HG02571 (cell line): ENCODE measurements around the gene ATP2C2.
"Not testable (repeated sequence)": the region's sequence is repeated elsewhere in the genome, so short reads cannot be mapped to it uniquely, and the experiment has no call there.

ENCODE experiments used
- ATAC-seq: cut with Tn5 transposase; IDR thresholded peaks from one replicate; pipeline ENCODE4 v1.9.1; 2021; ENCODE audit warnings: mild to moderate bottlenecking, moderate library complexity; ENCODE audit not compliant: unreplicated experiment

Gene ATP2C2

GRCh38 chr16:84368308-84368996, at the start of gene ATP2C2:
Gene ATP2C2 (plus strand): TSS chr16:84368538. CDS start chr16:84368616, 78 bp downstream.
- ATAC-seq: no peak

DNA sequence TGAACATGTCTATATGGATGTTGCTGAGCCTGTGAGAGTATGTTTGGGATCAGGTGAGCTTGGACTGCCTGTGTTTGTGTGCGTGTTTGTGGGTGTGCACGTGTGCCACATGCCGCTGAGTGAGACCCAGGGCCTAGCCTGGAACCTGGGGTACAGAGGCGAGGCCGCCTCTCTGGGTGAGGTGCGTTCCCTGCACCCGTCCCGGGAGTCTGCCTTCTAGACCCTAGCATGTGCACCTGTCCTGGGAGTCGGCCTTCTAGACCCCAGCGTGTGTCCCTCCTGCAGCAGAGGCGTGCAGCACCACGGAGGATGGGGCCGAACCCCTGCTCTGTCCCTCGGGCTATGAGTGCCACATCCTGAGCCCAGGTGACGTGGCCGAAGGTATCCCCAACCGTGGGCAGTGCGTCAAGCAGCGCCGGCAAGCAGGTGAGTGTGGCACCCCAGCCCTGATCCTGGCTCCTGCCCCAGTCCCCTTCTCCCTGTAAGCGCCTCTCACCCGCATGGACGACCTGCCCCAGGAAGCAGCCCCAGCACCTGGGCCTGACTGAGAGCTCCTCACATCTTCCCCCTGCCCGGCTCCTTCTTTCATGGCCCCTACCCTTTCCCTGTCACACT, 49.1 kb upstream of the ATP2C2 start:
- no peak for ATAC-seq

GRCh38 chr16:84320511-84320910, 47.8 kb upstream of the ATP2C2 start:
- ATAC-seq: no peak

GRCh38 chr16:84321932-84322331, 46.4 kb upstream of the ATP2C2 start:
- no peak for ATAC-seq

- no peak for ATAC-seq
Observed at GRCh38 chr16:84322749-84323148, 45.6 kb upstream of the ATP2C2 start.

DNA sequence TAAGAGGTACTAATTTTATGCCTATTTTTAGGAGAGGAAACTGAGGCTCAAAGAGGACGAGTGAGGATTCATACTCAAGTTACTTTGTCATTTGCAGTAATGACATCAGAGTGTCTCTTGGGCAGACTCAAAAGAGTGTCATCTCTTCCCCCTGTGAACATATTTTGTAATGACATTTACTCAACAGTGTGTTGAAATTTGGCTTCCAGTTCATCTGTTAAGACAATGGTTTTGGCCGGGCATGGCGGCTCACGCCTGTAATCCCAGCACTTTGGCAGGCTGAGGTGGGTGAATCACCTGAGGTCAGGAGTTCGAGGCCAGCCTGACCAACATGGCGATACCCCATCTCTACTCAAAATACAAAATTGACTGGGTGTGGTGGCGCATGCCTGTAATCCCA, 44.7 kb upstream of the ATP2C2 start:
- ATAC-seq: no peak

- no peak for ATAC-seq
Observed at GRCh38 chr16:84324434-84325262, 43.7 kb upstream of the ATP2C2 start.

DNA sequence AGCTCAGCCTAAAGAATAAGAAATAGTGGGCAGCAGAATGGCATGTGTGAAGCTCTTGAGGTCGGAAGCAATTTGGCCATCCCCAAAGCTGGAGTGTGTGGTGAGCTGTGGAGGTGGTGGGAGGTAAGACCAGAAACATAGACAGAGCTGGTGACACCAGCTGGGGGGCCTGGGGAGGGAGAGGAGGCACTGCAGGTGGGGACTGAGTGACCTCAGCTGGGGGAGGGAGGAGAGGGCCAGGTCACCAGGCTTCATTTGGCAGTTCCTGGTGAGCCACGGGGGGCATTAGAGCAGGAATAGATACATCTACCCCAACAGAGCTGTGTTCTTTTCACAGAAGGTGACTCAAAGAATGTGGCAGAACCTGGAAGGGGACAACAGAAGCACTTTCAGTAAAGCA, 41.8 kb upstream of the ATP2C2 start:
- no peak for ATAC-seq

GRCh38 chr16:84327926-84328505, 40.3 kb upstream of the ATP2C2 start:
- no peak for ATAC-seq

DNA sequence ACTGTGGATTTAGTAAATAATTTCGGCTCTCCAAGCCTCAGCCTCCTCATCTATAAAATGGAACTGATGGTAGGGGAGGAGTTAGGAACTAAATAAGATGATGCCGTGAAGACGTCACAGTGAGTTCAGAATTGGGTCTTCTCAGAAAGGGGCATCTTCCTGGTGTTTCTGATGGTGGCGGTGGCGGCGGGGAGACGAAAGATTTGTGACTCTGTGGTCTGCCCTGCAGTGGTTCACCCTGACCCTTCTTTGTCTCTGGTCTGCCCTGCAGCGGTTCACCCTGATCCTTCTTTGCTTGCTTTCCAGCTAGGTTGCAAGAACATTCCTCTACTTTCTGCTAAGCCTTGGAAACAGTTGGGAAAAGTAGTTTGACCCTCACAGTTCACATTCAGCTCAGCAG, 39.3 kb upstream of the ATP2C2 start:
- no peak for ATAC-seq

- no peak for ATAC-seq
Observed at GRCh38 chr16:84329843-84330684, 38.3 kb upstream of the ATP2C2 start.

DNA sequence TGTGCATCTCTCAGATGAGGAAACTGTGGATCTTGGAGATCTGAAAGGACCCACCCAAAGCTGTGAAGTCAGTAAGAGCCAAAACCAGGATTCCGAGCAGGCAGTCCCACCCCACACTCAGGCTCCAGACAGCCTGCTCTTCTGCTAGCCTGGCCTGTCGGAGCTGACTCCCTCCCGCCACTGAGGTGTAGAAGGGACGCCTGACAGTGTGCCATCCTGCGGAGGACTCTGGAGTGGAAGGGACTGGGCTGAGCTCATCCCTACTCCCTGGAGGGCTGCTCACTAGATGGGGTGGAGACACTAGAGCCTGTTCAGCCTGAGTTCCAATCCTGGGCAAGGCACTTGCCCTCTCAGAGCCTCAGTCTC, 37.7 kb upstream of the ATP2C2 start:
- ATAC-seq: no peak

DNA sequence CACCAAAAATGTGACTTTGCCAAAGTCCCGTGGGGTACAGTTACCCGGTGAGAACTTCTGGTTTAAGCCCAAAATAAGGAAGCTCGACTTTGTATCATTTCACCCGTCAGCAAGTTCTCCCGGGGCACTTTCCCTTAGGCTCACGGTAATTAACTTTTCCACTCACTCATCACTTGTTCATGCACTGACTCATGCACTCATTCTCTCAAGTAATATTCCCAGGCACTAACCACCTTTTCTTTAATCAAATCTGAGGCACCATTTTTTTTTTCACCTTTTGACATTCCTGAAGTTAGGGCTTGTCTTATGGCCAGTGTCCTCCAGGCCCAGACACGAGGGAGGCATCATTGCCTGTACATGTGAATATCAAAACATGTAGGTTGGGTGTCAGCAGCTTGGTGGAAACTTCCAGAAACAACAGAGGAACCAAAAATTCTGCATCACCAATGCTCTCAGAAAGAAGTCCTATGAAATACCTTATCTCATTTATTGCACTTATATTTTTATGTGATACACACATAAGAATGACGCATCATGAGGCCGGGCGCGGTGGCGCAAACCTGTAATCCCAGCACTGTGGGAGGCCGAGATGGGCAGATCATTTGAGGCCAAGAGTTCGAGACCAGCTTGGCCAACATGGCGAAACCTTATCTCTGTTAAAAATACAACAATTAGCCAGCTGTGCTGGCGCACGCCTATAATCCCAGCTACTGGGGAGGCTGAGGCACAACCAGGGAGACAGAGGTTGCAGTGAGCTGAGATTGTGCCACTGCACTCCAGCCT, 36.1 kb upstream of the ATP2C2 start:
- no peak for ATAC-seq

DNA sequence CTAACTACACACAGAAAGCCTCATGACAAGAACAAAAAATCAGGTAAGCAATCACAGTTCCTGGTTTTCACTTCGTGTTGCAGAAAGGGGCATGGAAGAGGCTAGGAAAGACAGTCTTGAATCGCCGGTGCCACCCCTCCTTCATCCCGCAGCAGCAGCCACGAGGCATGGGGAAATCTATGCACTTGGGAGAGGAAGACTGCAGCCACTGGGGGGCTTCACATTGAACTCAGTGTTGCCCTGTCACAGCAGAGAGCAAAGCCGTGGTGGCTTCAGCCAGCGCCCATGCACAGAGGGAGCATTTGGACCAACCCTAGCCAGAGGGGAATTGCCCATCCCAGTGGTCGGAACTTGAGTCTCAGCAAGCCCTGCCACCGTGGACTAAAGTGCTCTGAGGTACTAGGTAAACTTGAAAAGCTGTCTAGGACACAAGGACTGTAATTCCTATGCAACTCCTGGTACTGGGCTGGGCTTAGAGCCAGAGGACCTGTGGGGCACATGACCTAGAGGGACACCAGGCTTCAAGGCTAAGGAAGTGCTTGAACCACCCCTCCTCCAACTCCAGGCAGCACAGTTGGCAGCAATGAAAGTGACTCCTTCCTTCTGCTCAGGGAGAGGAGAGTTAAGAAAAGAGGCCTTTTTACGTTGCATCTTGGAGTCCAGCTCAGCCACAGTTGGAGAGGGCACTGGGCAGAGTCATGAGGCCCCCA, 35.2 kb upstream of the ATP2C2 start:
- no peak for ATAC-seq

- no peak for ATAC-seq
Observed at GRCh38 chr16:84334058-84334457, 34.3 kb upstream of the ATP2C2 start.

DNA sequence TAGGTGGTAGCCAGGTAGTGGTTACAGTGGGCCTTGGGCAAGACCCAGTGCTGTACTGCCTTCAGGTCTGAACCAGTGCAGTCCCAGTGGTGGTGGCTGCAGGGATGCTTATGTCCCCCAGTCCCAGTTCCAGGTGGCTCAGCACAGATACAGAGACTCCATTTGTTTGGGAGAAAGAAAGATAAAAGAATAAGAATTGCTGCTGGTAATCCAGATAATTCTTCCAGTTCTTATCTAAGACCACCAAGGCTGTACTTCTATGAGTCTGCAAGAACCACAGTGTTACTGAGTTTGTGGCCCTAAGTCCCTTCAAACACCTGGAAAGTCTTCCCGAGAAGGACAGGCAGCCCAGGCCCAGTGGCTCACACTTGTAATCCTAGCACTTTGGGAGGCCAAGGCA, 33.9 kb upstream of the ATP2C2 start:
- ATAC-seq: no peak

DNA sequence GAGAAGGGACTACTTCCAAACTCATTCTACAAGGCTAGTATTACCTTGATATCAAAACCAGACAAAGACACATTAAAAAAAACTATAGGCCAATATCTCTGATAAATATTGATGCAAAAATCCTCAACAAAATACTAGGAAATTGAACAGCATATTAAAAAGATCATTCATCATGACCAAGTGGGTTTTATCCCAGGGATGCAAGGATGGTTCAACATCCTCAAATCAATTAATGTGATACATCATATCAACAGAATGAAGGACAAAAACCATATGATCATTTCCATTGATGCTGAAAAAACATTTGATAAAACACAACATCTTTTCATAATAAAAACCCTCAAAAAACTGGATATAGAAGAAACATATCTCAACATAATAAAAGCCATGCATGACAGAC, 31.1 kb upstream of the ATP2C2 start:
- ATAC-seq: not testable (repeated sequence)

DNA sequence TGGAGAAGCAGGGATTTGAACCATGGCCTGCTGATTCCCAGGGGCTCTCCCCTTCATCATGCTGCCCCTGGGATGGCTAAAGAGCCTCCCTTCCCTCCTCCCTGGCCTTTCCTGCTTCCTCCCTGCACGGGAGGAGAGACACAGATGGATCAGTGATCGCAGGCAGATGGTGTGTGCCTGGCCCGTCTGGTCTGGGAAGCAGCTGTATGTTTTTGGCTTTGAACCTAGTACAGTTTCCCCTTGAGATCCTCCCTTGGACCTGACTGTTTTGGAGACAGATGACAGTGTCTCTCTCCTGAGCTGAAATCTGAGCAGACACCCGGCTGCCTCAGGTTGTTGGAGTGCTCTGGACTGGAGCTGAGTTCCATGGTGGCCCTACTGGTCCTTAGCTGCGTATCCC, 29.0 kb upstream of the ATP2C2 start:
- no peak for ATAC-seq

DNA sequence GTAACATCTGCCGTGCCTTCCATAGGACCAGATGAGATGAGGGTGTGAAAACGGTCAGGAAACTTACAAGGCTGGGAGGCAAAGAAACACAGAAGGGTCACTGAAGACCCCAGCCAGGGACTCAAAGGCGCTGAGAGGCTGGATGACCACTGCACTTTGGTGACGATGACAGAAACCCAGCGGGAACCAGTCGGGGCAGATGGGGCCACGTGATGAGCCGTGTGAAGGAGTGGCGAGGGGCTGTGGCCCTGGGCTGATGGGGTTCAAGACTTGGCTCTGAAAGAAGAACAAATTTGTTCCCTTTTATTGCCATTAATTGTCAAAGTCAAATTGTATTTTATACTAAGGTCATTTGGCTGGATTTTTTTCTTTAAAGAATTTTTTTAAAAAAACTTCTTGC, 28.6 kb upstream of the ATP2C2 start:
- ATAC-seq: no peak
